NCI-H2227 (cell line): Measurements from ENCODE around the gene SYDE1.
A peak's percentile ranks its signal among the peaks of the same experiment; 100 is the strongest.

Experiments
- DNase-seq: peaks from one replicate; lab custom pipeline; 2025; ENCODE audit not compliant: unreplicated experiment; lab: John Stamatoyannopoulos, UW

The SYDE1 gene

DNA sequence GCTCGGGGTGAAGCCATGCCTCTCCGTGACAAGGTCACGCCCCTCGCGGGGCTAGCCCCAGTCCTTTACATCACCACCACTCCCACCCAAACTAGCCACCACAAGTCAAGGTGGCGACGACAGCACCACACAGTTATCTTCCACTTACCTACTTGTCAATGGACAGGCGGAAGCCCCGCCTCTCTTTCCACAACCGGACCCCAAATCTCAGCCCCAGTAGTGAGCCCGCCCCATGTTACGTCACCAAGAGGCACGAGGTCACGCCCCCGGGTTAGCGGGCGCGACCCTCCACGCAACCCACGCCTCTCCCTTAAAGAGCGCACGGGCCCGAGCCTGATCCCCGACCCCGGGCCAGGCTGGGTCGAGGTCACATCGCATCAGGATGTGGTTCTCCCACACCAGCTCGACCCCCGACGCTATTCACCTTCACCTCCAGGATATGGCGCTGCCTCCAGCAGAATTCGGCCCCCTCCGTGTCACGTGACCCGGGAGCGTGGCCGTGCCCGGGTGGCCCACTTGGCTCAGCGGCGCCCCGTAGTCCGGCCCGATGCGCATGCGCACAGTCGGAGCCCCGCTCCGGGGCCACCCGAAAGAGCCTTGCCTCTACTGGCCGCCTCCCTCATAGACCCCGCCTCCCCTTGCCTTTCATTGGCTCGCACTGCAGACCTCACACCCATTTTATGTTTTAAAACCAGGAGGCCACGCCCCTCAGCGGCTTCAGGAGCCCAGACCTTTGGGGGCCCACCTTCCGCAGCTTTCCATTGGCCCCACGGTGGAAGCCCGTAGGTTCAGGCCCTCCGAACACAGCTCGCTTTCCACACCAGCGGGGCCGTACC lies 18.2 kb downstream of the SYDE1 start:
- peak; percentile 97 for DNase-seq

DNA sequence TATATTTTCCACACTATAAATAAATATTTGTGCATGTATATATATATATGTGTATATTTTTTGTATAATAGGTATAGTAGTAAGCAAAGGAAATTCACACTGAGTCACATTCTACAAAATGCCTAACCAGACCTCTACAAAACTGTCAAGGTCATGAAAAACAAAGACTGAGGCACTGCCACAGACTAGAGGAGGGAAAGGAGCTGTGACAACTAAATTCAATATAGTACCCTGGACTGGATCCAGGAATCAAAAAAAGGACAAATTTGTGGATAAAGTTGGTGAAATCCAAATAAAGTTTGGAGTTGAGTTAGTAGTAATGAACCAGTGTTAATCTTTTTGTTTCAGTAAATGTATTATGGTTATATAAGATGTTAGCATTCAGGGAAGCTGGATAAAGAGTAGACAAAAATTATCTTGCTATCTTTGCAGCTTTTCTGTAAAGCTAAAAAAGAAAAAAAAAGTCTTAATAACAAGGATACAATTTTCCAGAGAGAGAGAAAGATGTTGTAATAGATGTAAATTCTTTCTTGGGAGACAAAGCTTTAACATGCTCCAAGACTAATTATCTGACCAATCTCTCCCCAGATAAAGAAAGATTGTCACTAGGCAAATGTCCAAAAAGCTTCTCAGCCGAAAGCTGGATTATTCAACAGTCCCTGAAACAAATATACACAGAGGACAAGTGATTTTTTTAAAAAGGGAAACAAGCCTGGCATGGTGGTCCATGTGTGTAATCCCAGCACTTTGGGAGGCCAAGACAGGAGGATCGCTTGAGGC lies 19.1 kb downstream of the SYDE1 start:
- DNase-seq: no peak

DNA sequence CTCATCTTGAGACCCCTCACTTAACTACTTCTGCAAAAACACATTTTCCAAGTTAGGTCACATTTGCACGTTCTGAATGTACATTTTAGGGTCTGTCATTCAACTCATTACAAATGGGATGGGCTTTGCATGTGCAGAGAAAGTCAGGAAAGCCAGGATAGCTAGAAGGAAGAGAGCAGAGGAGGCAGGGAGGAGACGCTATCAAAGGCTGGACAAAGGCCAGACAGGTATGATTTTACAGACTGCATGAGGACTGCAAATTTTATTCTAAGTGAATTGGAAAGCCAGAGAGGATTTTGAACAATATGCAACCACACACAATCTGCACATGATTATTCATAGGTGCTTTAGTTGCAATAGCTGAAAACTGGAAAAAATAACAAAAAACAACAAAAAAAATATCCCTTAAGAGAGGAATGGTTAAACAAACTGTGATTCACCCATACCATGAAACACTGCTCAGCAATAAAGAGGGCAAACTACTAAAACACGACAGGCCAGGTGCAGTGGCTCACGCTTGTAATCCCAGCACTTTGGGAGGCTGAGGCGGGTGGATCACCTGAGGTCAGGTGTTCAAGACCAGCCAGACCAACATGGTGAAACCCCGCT lies 21.1 kb downstream of the SYDE1 start:
- no peak for DNase-seq

DNA sequence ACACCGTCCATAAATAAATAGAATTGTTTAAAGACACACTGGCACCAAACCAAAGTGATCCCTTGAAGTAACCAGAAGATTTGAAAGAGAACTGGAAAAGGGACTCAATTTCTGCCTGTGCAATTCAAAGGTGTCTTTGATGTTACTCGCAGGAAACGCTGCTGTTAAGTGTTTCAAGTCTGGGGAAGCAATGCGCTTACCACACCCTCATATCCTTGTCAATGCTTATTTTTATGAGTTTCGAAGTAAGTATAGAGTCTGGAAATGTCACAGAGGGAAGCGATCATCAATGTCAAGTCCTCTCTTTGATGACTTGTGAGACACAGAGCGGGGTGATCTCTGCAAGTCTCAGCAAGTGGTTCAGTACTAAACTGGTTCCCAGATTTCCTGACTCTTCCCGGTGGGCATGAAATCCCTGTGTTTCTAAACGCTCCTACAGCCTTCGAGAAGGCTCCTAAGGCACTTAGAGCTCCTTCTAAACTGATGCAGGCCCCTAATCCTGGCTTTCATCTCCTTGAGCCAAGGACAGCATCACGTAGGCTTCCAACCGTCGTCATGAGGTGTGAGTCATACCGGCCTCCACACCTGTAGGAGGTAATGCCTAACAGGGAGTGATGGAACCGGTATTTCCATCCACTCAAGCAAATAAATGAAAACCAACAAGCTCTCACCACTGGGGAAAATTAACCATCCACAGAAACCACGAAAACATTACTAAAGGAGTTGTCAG lies 22.8 kb downstream of the SYDE1 start:
- DNase-seq: no peak

DNA sequence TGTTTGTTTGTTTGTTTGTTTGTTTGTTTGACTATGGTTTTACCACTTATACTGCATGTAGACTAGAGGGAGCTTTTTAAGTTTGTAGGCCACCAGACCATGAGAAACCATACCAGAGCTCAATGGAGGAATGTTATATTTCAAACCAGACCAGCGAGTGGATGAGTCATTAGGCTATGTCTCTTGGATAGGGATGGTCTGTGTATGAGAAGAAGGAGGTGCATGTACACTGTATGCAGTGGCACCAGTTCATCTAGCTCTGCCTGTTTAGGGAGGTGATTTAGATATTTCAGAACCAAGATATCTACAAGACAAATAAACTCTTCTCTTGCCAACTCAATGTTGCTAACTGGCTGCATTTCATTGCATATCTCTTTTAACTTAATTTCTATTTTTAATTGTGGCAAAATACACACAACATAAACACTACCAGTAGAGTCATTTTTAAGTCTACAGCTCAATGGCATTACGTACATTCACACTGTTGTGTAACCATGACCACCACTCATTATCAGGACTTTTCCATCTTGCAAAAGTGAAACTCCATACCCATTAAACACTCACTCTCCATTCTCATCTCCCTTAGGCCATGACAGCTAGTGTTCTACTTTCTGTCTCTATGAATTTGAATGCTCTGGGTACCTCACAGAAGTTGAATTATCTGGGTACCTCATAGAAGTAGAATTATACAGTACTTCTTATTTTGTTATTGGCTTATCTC lies 29.2 kb downstream of the SYDE1 start:
- no peak for DNase-seq

DNA sequence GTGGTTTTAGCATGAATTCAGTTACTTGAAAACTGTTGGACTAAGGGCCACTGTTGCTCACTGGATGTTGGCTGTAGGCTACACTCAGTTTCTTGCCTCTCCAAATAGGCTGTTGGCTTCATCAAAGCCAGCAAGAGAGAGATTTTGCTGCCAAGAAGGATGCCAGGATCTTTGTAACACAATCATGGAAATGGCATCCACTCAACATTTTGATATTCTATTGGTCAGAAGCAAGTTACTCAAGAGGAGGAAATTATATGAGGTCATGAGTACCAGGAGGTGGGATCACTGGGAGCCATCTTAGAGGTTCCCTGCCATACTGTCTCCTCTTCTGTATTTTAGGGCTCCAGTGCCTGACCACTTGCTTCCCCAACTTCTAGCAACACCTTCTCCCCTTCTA lies 30.6 kb downstream of the SYDE1 start:
- DNase-seq: no peak

DNA sequence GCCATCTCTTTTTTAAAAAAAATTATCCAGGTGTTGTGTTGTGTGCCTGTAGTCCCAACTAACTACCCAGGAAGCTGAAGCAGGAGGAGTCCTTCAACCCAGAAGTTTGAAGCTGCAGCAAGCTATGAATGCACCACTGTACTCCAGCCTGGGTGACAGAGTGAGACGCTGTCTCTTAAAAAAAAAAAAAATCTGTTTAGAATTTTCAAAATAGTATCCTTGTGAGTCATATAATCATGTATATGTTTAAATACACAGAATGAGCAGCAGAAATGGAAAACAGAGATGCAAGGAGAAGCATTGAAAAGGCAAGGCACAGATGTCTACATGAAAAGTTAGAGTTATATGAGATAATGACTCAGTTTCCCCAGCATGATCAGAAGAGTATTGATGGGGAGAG lies 31.2 kb downstream of the SYDE1 start:
- DNase-seq: no peak

DNA sequence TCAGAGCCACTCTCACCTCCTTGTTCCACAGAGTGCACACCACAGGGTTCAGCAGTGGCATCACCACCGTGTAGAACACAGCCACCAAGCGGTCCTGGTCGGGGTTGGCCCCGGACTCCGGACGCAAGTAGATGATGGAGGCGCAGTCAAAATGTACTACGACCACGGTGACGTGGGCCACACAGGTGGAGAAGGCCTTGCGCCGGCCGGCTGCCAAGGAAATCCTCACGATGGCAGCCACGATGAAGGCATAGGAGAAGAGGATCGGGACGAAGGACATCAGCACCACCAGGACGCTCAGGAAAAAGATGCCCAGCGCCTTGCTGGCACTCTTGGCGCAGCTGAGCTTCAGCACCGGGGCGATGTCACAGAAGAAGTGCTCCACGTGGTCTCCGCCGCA lies 33.9 kb downstream of the SYDE1 start:
- DNase-seq: no peak

DNA sequence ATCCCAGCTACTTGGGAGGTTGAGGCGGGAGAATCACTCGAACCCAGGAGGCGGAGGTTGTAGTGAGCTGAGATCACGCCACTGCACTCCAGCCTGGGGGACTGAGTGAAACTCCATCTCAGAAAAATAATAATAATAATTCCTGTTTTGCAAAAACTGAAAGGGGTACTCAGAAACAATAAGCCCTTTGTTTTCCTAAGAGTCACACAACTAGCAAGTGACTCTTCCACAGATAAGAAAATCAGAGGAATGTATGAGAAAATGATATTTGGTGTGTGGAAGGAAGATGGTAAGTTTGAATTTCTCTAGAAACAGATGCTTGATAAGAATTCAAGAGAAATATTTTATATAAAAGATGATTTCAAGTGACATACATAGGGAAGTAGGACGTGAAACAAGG lies 35.1 kb downstream of the SYDE1 start:
- DNase-seq: no peak

DNA sequence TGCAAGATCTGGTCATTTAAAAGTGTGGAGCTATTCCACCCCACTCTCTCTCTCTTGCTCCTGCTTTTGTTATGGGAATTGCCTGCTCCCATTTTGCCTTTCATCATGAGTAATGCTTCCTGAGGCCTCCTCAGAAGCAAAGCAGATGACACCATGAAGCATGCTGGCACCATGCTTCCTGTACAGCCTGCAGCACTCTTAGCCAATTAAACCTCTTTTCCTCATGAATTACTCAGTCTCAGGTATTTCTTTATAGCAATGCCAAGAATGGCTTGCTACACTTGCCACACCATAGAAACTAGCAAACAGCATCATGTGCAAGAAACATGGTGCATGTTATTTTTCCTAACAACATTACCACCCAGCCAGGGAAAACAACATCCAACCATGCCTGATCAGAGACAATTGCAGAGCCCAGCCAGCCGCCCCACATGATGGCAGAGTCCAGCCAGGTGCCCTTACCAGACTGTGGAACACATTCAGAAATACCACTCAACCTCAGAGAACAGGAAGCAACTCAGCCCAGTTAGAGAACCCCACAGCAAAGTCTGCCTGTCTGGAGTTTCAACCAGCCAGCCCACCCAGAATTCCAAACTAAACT lies 36.9 kb downstream of the SYDE1 start:
- no peak for DNase-seq

DNA sequence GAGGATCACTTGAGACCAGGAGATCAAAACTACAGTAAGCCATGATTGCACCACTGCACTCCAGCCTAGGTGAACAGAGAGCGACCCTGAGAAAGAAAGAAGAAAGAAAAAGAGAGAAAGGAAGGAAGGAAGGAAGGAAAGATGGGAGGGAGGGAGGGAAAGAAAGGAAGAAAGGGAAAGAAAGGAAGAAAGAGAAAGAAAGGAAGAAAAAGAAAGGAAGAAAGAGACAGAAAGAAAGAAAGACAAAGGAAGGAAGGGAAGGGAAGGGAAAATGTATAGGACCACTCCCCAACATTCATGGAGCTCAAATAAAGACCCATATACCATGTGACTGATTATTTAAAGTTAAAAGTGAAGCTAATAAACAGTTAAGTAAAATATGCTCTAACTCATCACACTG lies 39.9 kb downstream of the SYDE1 start:
- no peak for DNase-seq

DNA sequence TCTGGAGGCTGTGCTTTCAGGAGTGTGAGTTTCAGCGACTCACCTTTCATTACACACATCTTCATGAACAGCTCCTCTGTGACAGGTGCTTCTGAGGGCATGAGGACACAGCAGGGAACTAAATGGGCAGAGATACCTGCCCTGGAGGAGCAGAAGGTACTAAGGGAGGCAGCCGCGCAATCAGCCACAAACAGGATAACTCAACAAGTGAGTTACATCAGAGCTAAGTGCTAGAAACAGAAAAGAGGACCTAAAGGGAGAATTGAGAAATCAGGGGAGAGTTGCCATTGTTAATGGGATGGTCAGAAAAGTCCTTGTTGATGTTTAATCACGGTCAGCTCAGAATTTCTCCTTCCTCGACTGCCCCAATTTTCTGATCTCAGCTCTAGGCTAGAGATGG lies 42.5 kb downstream of the SYDE1 start:
- no peak for DNase-seq

DNA sequence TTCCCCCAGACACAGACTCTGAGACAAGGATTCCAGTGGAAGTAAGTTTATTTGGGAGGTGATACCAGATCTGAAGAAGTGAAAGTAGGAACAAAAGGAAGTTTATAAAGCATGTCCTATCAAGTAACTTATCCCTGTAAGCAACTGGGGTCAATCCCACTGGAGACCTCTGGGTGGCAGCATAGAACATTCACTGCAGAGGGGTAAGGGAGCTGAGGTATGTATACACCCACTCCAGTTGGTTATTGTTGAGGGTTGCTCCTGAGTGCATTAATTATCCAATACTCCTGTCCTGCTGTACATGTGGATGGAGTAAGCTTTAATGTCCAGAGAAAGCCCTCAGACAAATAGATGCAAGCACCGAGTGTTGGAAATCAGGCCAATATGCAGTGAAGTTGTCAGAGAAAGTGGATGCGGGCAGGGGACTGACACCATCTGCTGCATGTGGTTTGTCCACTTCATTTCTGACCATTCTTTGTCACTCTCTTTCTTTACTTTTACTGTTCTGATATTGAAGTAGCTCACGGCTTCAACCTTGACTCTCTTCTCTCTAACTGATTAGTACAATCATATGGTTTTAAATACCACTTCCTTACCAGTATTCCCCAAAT lies 46.9 kb downstream of the SYDE1 start:
- peak; percentile 16 for DNase-seq

DNA sequence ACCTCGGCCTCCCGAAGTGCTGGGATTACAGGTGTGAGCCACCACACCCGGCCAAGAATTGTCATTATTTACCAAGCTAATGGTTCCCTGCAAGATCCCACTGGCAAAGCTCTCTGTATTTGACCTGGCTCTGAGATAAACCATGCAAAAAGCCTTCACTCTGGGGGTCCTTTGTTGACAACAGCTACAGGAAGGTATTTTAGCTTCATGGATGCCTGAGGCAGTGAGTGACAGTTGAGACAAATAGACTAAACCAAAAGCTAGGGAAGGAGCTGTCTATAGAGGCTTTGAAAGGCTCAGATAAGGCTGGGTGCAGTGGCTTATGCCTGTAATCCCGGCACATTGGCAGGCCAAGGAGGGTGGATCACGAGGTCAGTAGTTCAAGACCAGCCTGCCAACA lies 48.1 kb downstream of the SYDE1 start:
- no peak for DNase-seq

DNA sequence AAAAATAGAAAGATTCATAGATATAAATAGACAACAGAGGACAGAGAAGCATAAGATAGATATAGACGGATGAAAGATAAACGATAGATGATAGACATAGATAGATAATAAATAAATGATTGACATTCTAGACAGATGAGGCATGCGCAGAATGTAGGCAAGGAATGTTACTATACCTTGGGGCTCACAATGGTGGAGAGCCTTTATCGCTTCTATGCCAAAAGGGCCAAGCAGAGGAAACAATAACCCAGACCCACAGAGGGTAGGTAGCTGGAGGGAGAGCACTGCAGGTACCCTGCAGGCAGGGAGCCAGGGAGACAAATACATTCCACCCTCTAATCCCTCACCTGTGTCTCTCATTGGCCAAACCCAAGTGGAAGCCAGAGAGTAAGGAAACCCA lies 49.2 kb downstream of the SYDE1 start:
- no peak for DNase-seq

DNA sequence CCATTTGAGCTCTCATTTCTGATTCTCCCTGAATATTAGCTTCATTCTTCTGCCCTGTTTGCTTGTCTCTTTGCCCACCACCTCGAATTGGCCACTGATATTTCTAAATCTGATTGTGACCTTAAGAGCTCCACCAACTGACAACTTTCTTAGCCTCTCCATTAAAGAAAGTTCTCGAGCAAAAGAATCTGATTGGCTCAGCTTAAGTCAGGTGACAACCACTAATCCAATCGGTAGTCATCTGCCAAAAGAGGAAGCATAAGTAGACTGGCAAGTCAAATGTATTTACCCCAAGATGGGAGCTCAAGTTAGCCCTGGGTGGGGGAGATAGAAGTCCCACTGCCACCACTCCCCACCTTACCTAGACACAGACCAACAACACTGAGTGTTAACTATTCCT lies 52.0 kb downstream of the SYDE1 start:
- peak; percentile 7 for DNase-seq

DNA sequence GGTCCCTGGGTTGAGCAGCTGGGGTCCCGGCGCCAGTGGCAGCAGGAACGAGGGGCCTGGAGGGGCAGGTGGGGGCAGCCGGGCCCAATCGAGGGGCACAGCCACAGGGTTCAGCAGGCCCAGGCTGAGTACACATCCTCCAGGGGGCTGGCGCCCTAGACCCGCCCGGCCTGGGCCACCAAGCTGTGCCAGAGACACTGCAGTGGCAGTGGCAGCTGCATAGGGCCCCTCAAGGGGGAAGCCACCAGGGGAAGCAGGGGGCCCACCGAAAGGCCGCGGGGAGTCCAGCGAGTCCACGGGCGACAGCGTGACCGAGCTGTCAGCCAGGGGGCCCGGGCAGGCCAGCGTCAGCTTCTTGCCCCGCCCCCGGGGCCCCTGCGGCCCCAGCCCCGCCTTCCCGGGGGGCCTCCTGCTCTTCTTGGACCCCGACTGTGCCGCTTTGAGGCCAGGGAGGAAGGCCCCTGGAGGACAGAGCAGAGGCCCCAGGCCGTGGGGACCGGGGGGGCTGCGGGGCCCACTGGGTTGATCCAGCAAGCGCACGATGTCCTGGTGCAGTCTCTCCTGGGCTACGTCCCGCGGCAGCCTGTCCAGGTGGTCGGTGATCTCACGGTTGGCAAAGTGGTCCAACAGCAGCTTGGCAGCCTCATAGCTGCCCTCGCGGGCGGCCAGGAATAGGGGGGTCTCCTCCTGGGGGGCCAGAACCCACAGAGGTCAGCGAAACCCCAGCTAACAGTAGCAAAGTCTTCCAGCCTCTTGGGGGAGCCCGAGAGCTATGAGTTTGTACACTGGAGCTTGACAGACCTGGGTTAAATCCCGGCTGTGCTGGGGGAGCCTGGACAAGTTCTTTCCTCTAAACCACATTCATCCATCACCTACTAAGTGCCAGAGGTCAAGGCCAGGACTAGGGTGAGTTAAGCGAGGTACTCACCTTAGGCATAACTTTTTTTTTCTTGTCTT lies 54.1 kb downstream of the SYDE1 start:
- DNase-seq: no peak
